GM23248 (cell line): ENCODE measurements around the gene AHRR. TPM values are rescaled to one million over a fixed set of nuclear protein-coding genes. Genes with fewer than 3 reads are reported as not detected.
"Not testable (repeated sequence)": the region's sequence is repeated elsewhere in the genome, so short reads cannot be mapped to it uniquely, and the experiment has no call there.

Experiments used
- DNase-seq: peaks from one replicate; pipeline ENCODE4 v3.0.0-alpha.2; 2015
- H2AFZ ChIP-seq: fragments of 200-600 bp; sonication (generic); 2 replicates; pipeline ENCODE4 v1.6.1; 2016; ENCODE audit warnings: antibody characterized with exemption
- H3F3A ChIP-seq: fragments of 200-600 bp; sonication (generic); 2 replicates; pipeline ENCODE4 v1.6.1; 2016; ENCODE audit warnings: mild to moderate bottlenecking, antibody characterized with exemption, mixed run types; ENCODE audit not compliant: insufficient read depth
- H3K27ac ChIP-seq: fragments of 200-600 bp; sonication (generic); 2 replicates; pipeline ENCODE4 v1.5.1; 2016; ENCODE audit warnings: mild to moderate bottlenecking
- H3K27me3 ChIP-seq: fragments of 200-600 bp; sonication (generic); replicated peaks from 2 replicates; pipeline ENCODE4 v1.6.1; 2016; ENCODE audit warnings: mild to moderate bottlenecking; ENCODE audit not compliant: insufficient read depth
- H3K36me3 ChIP-seq: fragments of 200-600 bp; sonication (generic); 2 replicates; pipeline ENCODE4 v1.6.1; 2016; ENCODE audit warnings: low read depth, mild to moderate bottlenecking
- H3K4me1 ChIP-seq: fragments of 200-600 bp; sonication (generic); 2 replicates; pipeline ENCODE4 v1.6.1; 2016; ENCODE audit warnings: mild to moderate bottlenecking; ENCODE audit not compliant: insufficient read depth
- H3K4me2 ChIP-seq: fragments of 200-600 bp; sonication (generic); one replicate; pipeline ENCODE4 v1.6.1; 2016; ENCODE audit warnings: mild to moderate bottlenecking; ENCODE audit not compliant: unreplicated experiment
- H3K4me3 ChIP-seq: fragments of 200-600 bp; sonication (generic); 2 replicates; pipeline ENCODE4 v1.5.1; 2016; ENCODE audit warnings: mild to moderate bottlenecking
- H3K79me2 ChIP-seq: fragments of 200-600 bp; sonication (generic); 2 replicates; pipeline ENCODE4 v1.6.1; 2016; ENCODE audit warnings: mild to moderate bottlenecking; ENCODE audit not compliant: insufficient read depth
- H3K9ac ChIP-seq: fragments of 200-600 bp; sonication (generic); 2 replicates; pipeline ENCODE4 v1.6.1; 2016; ENCODE audit warnings: mild to moderate bottlenecking
- H3K9me2 ChIP-seq: fragments of 200-600 bp; sonication (generic); 2 replicates; pipeline ENCODE4 v1.6.1; 2016; ENCODE audit warnings: mixed run types, mild to moderate bottlenecking, moderate library complexity; ENCODE audit not compliant: insufficient read depth
- H3K9me3 ChIP-seq: fragments of 200-600 bp; sonication (generic); one replicate; pipeline ENCODE4 v1.6.1; 2017; ENCODE audit warnings: low read depth
- H4K20me1 ChIP-seq: fragments of 200-600 bp; sonication (generic); 2 replicates; pipeline ENCODE4 v1.6.0; 2016; ENCODE audit not compliant: insufficient read depth
- EZH2 ChIP-seq: fragments of 200-600 bp; sonication (generic); IDR thresholded peaks from 2 replicates; pipeline ENCODE4 v1.6.1; 2018; ENCODE audit warnings: antibody characterized with exemption, mild to moderate bottlenecking; ENCODE audit not compliant: insufficient read depth, poor library complexity, severe bottlenecking
- EZH2phosphoT487 ChIP-seq: fragments of 200-600 bp; sonication (generic); IDR thresholded peaks from 2 replicates; pipeline ENCODE4 v1.6.1; 2018; ENCODE audit warnings: antibody characterized with exemption, moderate library complexity, mild to moderate bottlenecking, low read depth; ENCODE audit not compliant: insufficient read depth
- WGBS, 2 experiments: methylation state at CpG; one replicate each; pipeline ENCODE4 v1.1.6; 2015 to 2017; ENCODE audit warnings: low lambda C conversion rate in 2 of 2, low coverage in 1 of 2; ENCODE audit errors: missing lambda C conversion rate in 2 of 2; 5-methylcytosine and 5-hydroxymethylcytosine counted together
- in situ Hi-C: fragments of 300-500 bp; cut with MboI; formaldehyde crosslinking; loops from 2 replicates; pipeline ENCODE4 v1.15.0; 2020
- polyA plus RNA-seq: library from polyadenylated mRNA; unstranded; fragments of >200 nt; fragmentation: Nextera tagmentation; extraction: Ambion mirVana; gene quantifications from 2 replicates; pipeline ENCODE4 v1.2.1, GENCODE V29; 2016
- total RNA-seq: library from RNA; depleted of rRNA; stranded (reverse); fragments of >200 nt; shearing (Covaris generic); gene quantifications from 2 replicates; pipeline ENCODE4 v1.2.3, GENCODE V29; 2014

Gene AHRR
- total and polyA plus RNA-seq, 2 experiments from 2014 or later = 13.2 to 33.7 TPM

- TF ChIP-seq EZH2 = no peak
- TF ChIP-seq EZH2phosphoT487 = no peak
- Histone ChIP-seq H4K20me1 (no peaks in the 10 kb centered on the region), H3K79me2 (peaks cover 11% of the 10 kb centered on the region), H3K9me3 (no peaks in the 10 kb centered on the region), H3K9ac (peak overlapping the region; percentile 81), H3K36me3 (0 out of 2 replicates have a peak, but pooled peaks cover 1% of the 10 kb centered on the region), H3K27me3 (no peaks in the 10 kb centered on the region), H3K9me2 (no peaks in the 10 kb centered on the region), H3K4me2 (peak overlapping the region; percentile 50), H3K27ac (peak overlapping the region; percentile 91), H3K4me1 (peaks cover 42% of the 10 kb centered on the region), H3F3A (peaks cover 25% of the 10 kb centered on the region), H2AFZ (no peak overlapping the region), H3K4me3 (no peak overlapping the region)
- peak; percentile 95 for DNase-seq
- in situ Hi-C loops = no loop called here
- WGBS, 2 experiments = 21% methylated on average over 21 of the region's 21 CpGs
Observed at GRCh38 chr5:395156-395920, 73.8 kb downstream of the AHRR start.

GRCh38 chr5:395921-396530, 74.5 kb downstream of the AHRR start:
- TF ChIP-seq EZH2 (no peak), EZH2phosphoT487 (no peak)
- Histone ChIP-seq H3K27ac (peak overlapping the region; percentile 91), H3K79me2 (peaks cover 11% of the 10 kb centered on the region), H3K9me3 (no peaks in the 10 kb centered on the region), H3K27me3 (no peaks in the 10 kb centered on the region), H2AFZ (no peak overlapping the region), H4K20me1 (no peaks in the 10 kb centered on the region), H3K9me2 (no peaks in the 10 kb centered on the region), H3F3A (peaks cover 26% of the 10 kb centered on the region), H3K4me2 (peak overlapping the region; percentile 11), H3K4me3 (no peak overlapping the region), H3K4me1 (peaks cover 48% of the 10 kb centered on the region), H3K9ac (peak overlapping the region; percentile 81), H3K36me3 (no peaks in the 10 kb centered on the region)
- in situ Hi-C loops = no loop called here
- no peak for DNase-seq
- 87 to 88% methylated on average over 14 to 17 of the region's 17 CpGs for WGBS, 2 experiments

- peaks cover 11% of the 10 kb centered on the region for H3K79me2 ChIP-seq
- peak overlapping the region; percentile 91 for H3K27ac ChIP-seq
- H3K4me2 ChIP-seq = no peak overlapping the region
- H3K4me1 ChIP-seq = peaks cover 51% of the 10 kb centered on the region
- TF ChIP-seq EZH2 (no peak), EZH2phosphoT487 (no peak)
- peaks cover 26% of the 10 kb centered on the region for H3F3A ChIP-seq
- H2AFZ ChIP-seq = no peak overlapping the region
- no peaks in the 10 kb centered on the region for H3K36me3 ChIP-seq
- H3K9ac ChIP-seq = peak overlapping the region; percentile 81
- no peak overlapping the region for H3K4me3 ChIP-seq
- no peaks in the 10 kb centered on the region for H4K20me1 ChIP-seq
- in situ Hi-C loops = no loop called here
- H3K27me3 ChIP-seq = no peaks in the 10 kb centered on the region
- H3K9me2 ChIP-seq = no peaks in the 10 kb centered on the region
- H3K9me3 ChIP-seq = no peaks in the 10 kb centered on the region
- DNase-seq = no peak
- 84 to 90% methylated on average over 13 of the region's 13 CpGs for WGBS, 2 experiments
Observed at GRCh38 chr5:396531-396961, 75.0 kb downstream of the AHRR start.

GRCh38 chr5:398141-398474, 76.6 kb downstream of the AHRR start:
- H3K36me3 ChIP-seq, H3K4me2 ChIP-seq, DNase-seq, H3K9me3 ChIP-seq, H4K20me1 ChIP-seq, in situ Hi-C loops, H3K4me3 ChIP-seq, H3K9me2 ChIP-seq, H2AFZ ChIP-seq, H3K27me3 ChIP-seq: not testable (repeated sequence)
- H3K27ac ChIP-seq = peak overlapping the region; percentile 100
- peaks cover 25% of the 10 kb centered on the region for H3F3A ChIP-seq
- peaks cover 11% of the 10 kb centered on the region for H3K79me2 ChIP-seq
- H3K9ac ChIP-seq = peak overlapping the region; percentile 98
- H3K4me1 ChIP-seq = peaks cover 51% of the 10 kb centered on the region
- WGBS, 2 experiments = 98 to 99% methylated on average over 10 to 15 of the region's 15 CpGs
